Esophagus mucosa (tissue), 1 donor: Measurements from ENCODE around the gene UHRF2. TPM values are rescaled to one million over a fixed set of nuclear protein-coding genes. Genes with fewer than 3 reads are reported as not detected.
"Not testable (repeated sequence)": the region's sequence is repeated elsewhere in the genome, so short reads cannot be mapped to it uniquely, and the experiment has no call there.

Source experiments
- ATAC-seq: fragments of 200-7000 bp; cut with Tn5 transposase; one replicate; pipeline ENCODE4 v1.9.1; 2020
- total RNA-seq: library from RNA; stranded (reverse); gene quantifications from one replicate; pipeline ENCODE4 v1.2.4, GENCODE V29; 2023
- donor health status: DM: yes; HTN: yes; CAD: no.

The UHRF2 gene, protein sequence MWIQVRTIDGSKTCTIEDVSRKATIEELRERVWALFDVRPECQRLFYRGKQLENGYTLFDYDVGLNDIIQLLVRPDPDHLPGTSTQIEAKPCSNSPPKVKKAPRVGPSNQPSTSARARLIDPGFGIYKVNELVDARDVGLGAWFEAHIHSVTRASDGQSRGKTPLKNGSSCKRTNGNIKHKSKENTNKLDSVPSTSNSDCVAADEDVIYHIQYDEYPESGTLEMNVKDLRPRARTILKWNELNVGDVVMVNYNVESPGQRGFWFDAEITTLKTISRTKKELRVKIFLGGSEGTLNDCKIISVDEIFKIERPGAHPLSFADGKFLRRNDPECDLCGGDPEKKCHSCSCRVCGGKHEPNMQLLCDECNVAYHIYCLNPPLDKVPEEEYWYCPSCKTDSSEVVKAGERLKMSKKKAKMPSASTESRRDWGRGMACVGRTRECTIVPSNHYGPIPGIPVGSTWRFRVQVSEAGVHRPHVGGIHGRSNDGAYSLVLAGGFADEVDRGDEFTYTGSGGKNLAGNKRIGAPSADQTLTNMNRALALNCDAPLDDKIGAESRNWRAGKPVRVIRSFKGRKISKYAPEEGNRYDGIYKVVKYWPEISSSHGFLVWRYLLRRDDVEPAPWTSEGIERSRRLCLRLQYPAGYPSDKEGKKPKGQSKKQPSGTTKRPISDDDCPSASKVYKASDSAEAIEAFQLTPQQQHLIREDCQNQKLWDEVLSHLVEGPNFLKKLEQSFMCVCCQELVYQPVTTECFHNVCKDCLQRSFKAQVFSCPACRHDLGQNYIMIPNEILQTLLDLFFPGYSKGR
- total RNA-seq, result 19.6 TPM

DNA sequence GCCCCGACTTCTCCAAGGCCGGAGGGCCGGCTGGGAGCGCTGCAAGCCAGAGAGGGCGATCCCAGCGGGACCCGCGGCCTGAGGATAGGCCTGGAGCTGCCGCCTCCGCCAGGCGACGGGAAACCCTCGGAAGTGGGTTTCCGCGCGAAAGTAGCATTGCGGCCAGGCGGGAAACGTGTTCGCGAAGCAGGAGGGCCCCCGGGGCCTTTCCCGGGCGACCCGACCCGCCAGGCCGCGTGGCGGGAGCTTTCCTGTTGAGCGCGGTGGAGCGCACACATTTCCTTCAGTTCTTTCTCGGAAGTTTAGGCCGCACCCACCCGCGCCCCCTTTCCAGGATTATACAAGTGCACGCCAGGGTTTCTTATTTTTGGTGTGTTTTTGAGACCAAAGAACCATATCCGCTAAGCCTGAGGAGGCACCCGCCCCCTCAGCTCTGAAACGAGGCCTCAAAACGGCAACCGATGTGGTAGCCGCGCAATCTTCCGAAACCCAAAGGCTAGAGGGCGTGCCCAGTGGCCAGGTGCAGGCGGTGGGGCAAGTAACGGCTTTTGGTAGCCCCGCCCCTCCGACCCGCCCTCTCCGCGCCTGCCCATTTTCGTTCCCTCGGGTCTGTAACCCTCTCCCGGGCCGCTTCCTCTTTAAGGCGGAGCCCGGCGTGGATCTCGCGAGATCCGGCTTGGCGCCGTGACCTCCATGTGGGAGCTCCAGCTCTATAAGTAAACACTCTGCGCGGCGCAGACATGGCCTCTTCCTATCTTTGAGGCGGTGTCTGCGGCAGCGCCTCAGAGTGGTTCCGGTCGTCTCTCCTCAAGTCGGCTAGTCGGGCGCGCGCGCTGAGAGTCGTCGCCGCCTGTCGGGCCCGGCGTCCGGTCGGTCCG is at the start of gene UHRF2:
UHRF2 (plus strand) TSS at position 713 of the 878 bp plus-strand sequence. CDS start 292 bp downstream, outside the sequence.
- peak; percentile 97 for ATAC-seq

- no peak for ATAC-seq
Measured at GRCh38 chr9:6367128-6367890, 45.7 kb upstream of the UHRF2 start.

DNA sequence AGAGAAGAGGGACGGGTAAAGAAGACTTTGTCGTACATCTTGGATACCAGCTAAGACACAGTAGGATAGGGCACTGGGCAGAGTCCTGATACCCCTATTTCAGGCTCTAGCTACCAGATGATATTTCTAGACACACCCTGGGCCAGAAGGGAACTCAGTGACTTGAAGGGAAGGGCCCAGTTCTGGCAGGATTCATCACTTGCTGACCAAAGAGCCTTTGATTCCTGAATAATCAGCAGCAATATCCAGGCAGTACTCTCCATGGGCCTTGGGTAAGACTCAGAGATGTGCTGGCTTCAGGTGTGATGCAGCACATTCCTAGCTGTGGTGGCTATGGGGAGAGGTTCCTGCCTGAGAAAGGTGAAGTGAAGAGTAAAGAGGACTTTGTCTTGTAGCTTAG is 44.2 kb upstream of the UHRF2 start:
- no peak for ATAC-seq

- ATAC-seq, result not testable (repeated sequence)
Measured at GRCh38 chr9:6381477-6382012, 31.5 kb upstream of the UHRF2 start.

DNA sequence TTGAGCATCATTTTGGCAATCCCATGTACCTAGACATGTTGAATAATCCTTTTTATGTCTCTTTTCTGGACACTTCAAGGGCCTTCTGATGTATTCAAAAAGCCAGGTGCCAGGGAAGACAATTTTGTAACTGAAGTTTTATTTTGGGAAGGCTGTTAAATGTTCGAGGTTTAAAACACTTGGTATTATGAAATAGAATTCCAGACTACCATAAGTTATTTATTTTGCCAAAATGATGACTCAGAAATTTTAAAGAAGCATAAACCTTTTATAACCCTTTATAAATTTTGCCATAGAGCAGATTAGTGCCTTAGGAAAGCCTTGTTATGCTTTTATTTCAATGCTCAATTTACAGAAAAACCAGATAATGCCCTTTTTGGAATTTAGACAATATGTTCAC is 30.3 kb upstream of the UHRF2 start:
- ATAC-seq, result no peak

GRCh38 chr9:6383551-6384225 is 29.3 kb upstream of the UHRF2 start:
- no peak for ATAC-seq

DNA sequence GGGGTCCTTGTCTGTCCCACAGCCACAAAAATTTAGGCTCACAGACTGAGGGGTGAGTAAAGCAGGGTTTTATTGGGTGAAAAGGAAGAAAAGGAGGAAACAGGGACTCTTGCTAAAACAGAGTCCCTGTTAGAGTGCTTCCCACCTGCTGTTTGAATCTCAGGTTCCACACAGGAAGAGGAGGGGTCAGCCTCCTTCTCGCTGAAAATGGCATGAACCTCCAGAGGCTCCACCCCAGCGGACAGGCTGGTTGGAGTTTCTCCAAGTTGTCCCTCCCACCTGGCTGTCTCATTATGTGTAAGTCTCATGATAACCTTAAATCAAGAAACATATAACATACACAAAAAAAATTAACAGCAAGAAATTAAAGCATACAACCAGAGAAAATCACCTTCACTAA is 28.3 kb upstream of the UHRF2 start:
- ATAC-seq, result no peak

DNA sequence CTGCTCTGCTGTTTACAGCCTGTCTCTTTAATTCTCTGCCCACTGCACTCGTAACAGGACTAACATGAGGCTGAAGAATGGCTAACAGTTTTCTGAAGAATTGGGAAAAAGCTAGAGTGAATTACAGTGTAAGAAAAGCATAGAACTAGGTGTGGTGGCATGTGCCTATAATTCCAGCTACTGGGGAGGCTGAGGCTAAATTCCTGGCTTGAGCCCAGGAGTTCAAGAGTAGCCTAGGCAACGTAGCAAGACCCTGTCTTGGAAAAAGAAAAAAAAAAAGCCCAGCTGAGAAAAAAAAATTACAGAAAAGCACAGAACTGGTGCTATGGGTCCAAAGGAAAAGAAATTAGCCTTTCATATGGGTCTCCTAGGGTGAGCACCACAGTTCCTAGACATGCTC is 13.9 kb upstream of the UHRF2 start:
- ATAC-seq, result no peak

DNA sequence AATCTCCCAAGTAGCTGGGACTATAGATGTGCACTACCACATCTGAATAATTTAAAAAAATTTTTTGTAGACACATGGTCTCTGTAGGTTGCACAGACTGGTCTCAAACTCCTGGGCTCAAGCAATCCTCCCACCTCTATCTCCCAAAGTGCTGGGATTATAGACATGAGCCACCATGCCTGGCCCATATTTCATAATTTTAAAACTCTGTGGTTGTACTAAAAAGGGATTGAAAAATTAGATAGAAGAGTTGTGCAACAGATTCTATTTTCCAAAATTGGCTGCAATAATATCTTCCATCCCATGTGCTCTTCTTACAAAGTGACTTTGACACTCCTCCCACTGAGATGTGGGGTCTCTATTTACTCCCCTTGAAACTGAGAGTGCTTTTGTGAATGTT is 7.6 kb upstream of the UHRF2 start:
- ATAC-seq, result no peak

- ATAC-seq, result no peak
Measured at GRCh38 chr9:6407778-6408177, 5.2 kb upstream of the UHRF2 start.

GRCh38 chr9:6408320-6408719 is 4.7 kb upstream of the UHRF2 start:
- ATAC-seq, result no peak

- ATAC-seq, result no peak
Measured at GRCh38 chr9:6409811-6410210, 3.2 kb upstream of the UHRF2 start.

GRCh38 chr9:6410633-6411032 is 2.4 kb upstream of the UHRF2 start:
- ATAC-seq, result no peak

DNA sequence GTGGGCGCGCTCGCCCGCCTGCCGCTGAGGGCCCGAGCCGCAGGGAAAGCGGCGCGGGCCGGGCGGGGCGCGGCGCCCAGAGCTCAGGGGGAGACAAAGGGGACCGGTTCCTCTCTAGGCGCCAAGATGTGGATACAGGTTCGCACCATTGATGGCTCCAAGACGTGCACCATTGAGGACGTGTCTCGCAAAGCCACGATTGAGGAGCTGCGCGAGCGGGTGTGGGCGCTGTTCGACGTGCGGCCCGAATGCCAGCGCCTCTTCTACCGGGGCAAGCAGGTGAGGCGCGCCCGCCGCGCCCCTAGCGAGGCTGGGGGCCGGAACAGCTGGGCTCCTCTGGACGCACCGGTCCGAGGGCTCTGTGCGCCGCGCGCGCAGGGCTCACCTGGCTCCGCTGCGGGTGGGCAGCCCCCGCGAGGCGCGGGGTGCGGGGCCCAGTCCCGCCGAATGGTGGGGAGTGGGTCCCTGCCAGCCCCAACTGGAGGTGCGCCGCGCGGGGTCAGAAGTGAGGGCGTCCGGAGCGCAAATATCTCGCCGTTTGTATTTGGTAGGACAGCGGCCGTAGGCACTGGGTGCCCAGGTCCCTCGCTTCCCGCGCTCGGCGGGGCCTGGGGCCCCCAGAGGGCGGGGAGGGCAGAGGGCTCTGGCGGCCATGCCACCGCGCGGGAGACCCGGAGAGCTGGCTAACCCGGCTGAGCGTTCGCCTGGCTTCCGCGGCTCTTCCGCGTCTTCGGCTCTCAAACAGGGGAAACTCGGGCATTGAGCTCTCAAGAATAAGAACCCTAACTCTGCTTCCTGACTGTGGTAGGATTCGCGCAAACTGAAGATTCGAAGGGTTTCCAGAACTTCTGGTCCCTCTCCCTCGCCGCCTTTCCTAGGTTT is 607 bp downstream of the UHRF2 start:
- peak; percentile 51 for ATAC-seq

DNA sequence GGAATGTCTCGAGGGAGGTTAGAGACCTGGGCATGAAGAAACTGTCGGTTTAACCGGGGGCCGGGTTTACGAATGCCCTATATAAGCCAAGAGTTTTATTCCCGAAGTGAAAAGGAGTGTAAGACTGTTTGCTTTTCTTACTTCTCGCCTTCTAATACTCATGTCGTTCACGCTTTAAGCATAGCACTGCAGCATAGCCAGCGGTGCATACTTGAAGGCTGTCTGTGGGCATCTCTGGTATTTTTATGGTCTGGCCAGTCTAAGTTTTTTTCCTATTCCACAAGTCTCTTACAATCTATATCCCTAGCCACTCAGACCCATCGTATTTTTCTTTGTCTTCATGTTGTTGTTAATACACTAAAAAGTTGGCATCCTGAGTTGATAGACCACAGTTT is 1.2 kb downstream of the UHRF2 start:
- no peak for ATAC-seq

GRCh38 chr9:6415266-6415665 is 2.3 kb downstream of the UHRF2 start:
- ATAC-seq, result no peak

DNA sequence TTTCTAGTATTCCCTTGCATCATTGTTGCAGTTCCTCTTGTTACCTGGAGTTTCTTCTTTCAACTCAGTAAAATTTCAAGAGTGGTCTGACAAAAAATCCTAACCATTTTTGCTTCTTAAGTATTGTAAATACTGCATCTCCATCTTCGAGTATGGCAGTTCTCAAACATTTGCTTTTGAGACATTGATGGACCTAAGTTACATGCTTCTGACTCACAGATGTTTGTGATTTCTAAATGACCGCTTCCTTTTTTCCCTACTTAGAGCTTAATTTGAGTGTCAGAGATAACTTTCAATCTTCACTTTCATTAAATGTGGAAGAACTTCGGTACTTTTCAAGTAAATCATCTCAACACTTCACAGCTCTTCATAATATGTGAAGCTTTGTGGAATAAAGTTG is 4.2 kb downstream of the UHRF2 start:
- ATAC-seq, result no peak

- no peak for ATAC-seq
Measured at GRCh38 chr9:6418764-6419163, 5.8 kb downstream of the UHRF2 start.

GRCh38 chr9:6424940-6425339 is 11.9 kb downstream of the UHRF2 start:
- ATAC-seq, result no peak

DNA sequence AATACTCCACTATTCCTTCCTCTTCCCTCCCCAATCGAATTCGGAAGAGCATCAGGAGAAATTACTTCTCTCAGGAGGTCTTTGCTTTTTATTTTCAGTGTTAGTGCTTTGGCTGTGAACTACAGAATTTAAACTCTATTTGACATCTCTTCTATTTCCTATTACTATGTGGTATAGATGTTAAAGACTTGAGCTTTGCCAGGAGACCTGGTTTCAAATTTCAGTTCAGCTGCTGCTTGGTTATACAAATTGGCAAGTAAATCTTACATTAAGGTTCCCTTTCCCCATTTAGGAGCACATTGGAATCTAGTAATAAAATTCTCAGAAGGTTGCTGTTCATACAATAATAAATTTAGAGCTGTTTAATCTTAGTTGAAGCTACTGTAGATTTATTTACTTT is 13.1 kb downstream of the UHRF2 start:
- ATAC-seq, result no peak
